Naive thymus-derived CD4-positive, alpha-beta T cell (primary cell): ENCODE results near the gene SIGLEC9. TPM values are rescaled to one million over a fixed set of nuclear protein-coding genes. Genes with fewer than 3 reads are reported as not detected.

Experiments used
- ATAC-seq: fragments of 150-1000 bp; cut with Tn5 transposase; 2 replicates; pipeline ENCODE4 v1.10.0; 2021; ENCODE audit warnings: mild to moderate bottlenecking, moderate library complexity
- CTCF ChIA-PET: fragments of 350-600 bp; sonication (Branson Sonifier 250); formaldehyde crosslinking; loops from one replicate; lab custom pipeline; 2021; ENCODE audit warnings: antibody characterized with exemption; lab: Charles Lee
- POLR2A ChIA-PET: fragments of 350-600 bp; sonication (Branson Sonifier 250); formaldehyde crosslinking; loops from one replicate; lab custom pipeline; 2021; ENCODE audit warnings: antibody characterized with exemption, inconsistent platforms; lab: Charles Lee
- DNase-seq, 9 donors: peaks; one replicate each; pipeline versions ENCODE4 v3.0.0 to v3.0.0-alpha.2; 2020 to 2022; ENCODE audit warnings: mixed read lengths in 1 of 9
- H3K27ac ChIP-seq: one replicate; pipeline ENCODE4 v1.7.0; 2013; ENCODE audit warnings: mild to moderate bottlenecking, low read depth, low read length, moderate library complexity
- H3K27me3 ChIP-seq, 2 donors: one replicate each; pipeline ENCODE4 v1.7.0; 2013; ENCODE audit warnings: low read length in 2 of 2, mild to moderate bottlenecking in 2 of 2, moderate library complexity in 2 of 2; ENCODE audit not compliant: control insufficient read depth in 2 of 2, insufficient read depth in 2 of 2
- H3K36me3 ChIP-seq, 3 experiments: 1 replicate in 2 of 3; 2 replicates in 1 of 3; pipeline ENCODE4 v1.7.0; 2013; ENCODE audit warnings: low read length in 3 of 3, mild to moderate bottlenecking in 3 of 3, moderate library complexity in 1 of 3; ENCODE audit not compliant: insufficient read depth in 3 of 3, control insufficient read depth in 2 of 3
- H3K4me1 ChIP-seq, 2 donors: one replicate each; pipeline ENCODE4 v1.7.0; 2013; ENCODE audit warnings: low read length in 2 of 2, mild to moderate bottlenecking in 2 of 2, moderate library complexity in 1 of 2; ENCODE audit not compliant: control insufficient read depth in 2 of 2, insufficient read depth in 2 of 2
- H3K4me3 ChIP-seq: 2 replicates; pipeline ENCODE4 v1.7.0; 2013; ENCODE audit warnings: mild to moderate bottlenecking, low read length
- H3K9me3 ChIP-seq, 3 experiments: 1 replicate in 2 of 3; 2 replicates in 1 of 3; pipeline ENCODE4 v1.7.0; 2013; ENCODE audit warnings: low read length in 3 of 3; ENCODE audit not compliant: control insufficient read depth in 2 of 3
- H3K27ac Mint-ChIP-seq, 9 donors: one replicate each; pipeline ENCODE4 v1.8.0; 2020 to 2022; ENCODE audit warnings: mixed read lengths in 9 of 9, mild to moderate bottlenecking in 8 of 9, moderate library complexity in 5 of 9, inconsistent platforms in 2 of 9
- H3K27me3 Mint-ChIP-seq, 5 donors: one replicate each; pipeline ENCODE4 v1.8.0; 2021 to 2022; ENCODE audit warnings: mixed read lengths in 5 of 5, mild to moderate bottlenecking in 1 of 5
- H3K36me3 Mint-ChIP-seq, 5 donors: one replicate each; pipeline ENCODE4 v1.8.0; 2020 to 2022; ENCODE audit warnings: mixed read lengths in 5 of 5, mild to moderate bottlenecking in 3 of 5, inconsistent platforms in 1 of 5
- H3K4me1 Mint-ChIP-seq, 7 donors: one replicate each; pipeline ENCODE4 v1.8.0; 2020 to 2022; ENCODE audit warnings: mixed read lengths in 7 of 7, mild to moderate bottlenecking in 3 of 7, inconsistent platforms in 1 of 7
- H3K4me3 Mint-ChIP-seq, 10 donors: one replicate each; pipeline ENCODE4 v1.8.0; 2020 to 2022; ENCODE audit warnings: mild to moderate bottlenecking in 10 of 10, mixed read lengths in 10 of 10, moderate library complexity in 6 of 10, inconsistent platforms in 2 of 10
- H3K9me3 Mint-ChIP-seq, 11 donors: one replicate each; pipeline ENCODE4 v1.8.0; 2020 to 2022; ENCODE audit warnings: mixed read lengths in 11 of 11, mild to moderate bottlenecking in 4 of 11, inconsistent platforms in 1 of 11, moderate library complexity in 1 of 11
- intact Hi-C, 2 donors: fragments of 100-400 bp; cut with micrococcal nuclease; formaldehyde crosslinking; loops; one replicate each; pipeline ENCODE4 v1.15.1; 2023
- polyA plus RNA-seq, 2 donors: library from polyadenylated mRNA; unstranded; fragments of 300-500 nt; fragmentation: Illumina TruSeq; gene quantifications; one replicate each; pipeline ENCODE4 v1.2.3, GENCODE V29; 2021
- total RNA-seq, 6 experiments: library from RNA in 5 of 6; stranded (reverse) in 5 of 6; gene quantifications; 1 replicate in 5 of 6; 2 replicates in 1 of 6; pipeline ENCODE4 v1.2.3 and lab custom pipeline; 2021 to 2026

Gene SIGLEC9
- 10 to 100 TPM in 1 of 5 experiments, 1 to 10 TPM in 3, under 1 TPM in 1; 0.34 to 26.8 (median 2.2) TPM for total RNA-seq
- under 1 TPM; 0.46 to 0.69 TPM for polyA plus RNA-seq
- 1.1 reads per million for total RNA-seq (lab: John Stamatoyannopoulos, UW)

GRCh38 chr19:51124729-51125128, at the start of gene SIGLEC9:
SIGLEC9 (plus strand) TSS chr19:51124906; CDS start chr19:51124975, 69 bp downstream.
- Mint-ChIP-seq H3K27me3 (peaks cover 0 to 3% (median 0%) of the 10 kb centered on the region in 5 donors), H3K4me1 (peaks cover 55 to 95% (median 84%) of the 10 kb centered on the region in 7 donors), H3K27ac (peak within 1 kb of the TSS; percentile 84 to 97 (median 90)), H3K36me3 (peaks cover 0 to 2% (median 0%) of the 10 kb centered on the region in 5 donors), H3K9me3 (peaks cover 0 to 5% (median 0%) of the 10 kb centered on the region in 11 donors), H3K4me3 (peak within 1 kb of the TSS; percentile 67 to 87 (median 78))
- Histone ChIP-seq H3K4me1 (peaks cover 47 to 91% of the 10 kb centered on the region in 2 donors), H3K27me3 (no peaks in the 10 kb centered on the region), H3K27ac (peak within 1 kb of the TSS; percentile 66), H3K36me3 (no peaks in the 10 kb centered on the region), H3K4me3 (peak within 1 kb of the TSS; percentile 60), H3K9me3 (no peaks in the 10 kb centered on the region)
- ChIA-PET CTCF (no interaction called here), POLR2A (interaction anchor here (0.6 to 1.9 kb wide), 2 partner anchors 9 to 186 kb away, joined by 3 to 10 read pairs; no protein-coding TSS in a partner anchor)
- DNase-seq: no peak
- ATAC-seq: peak; percentile 37
- intact Hi-C loops: no loop called here

DNA sequence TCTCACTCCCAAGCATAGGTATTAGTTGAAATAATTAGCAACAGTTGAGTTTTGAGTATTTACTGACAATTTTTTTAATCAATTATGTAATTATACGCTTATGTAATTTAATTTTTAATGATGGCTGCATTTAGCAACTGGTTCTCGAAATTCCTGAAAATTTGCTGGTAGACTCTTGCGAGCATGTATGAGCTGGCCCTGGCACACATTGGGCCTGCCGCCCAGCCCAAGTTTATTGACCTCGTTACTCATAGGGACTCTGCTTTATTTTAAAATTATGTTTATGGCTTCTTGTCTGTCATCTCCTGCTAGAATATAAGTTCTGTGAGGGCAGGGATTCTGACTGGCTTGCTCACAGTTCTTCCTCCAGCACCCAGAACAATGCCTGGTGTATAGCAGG, 48.7 kb upstream of the SIGLEC9 start:
- H3K27me3 Mint-ChIP-seq: peaks cover 4 to 19% (median 13%) of the 10 kb centered on the region in 5 donors
- ATAC-seq: no peak
- no peak overlapping the region for H3K27ac Mint-ChIP-seq
- peaks cover 0 to 17% (median 7%) of the 10 kb centered on the region in 11 donors for H3K9me3 Mint-ChIP-seq
- peaks cover 0 to 5% (median 4%) of the 10 kb centered on the region in 5 donors for H3K36me3 Mint-ChIP-seq
- intact Hi-C loops: no loop called here
- no peak overlapping the region for H3K4me3 Mint-ChIP-seq
- Histone ChIP-seq H3K36me3 (no peaks in the 10 kb centered on the region), H3K9me3 (no peaks in the 10 kb centered on the region), H3K27ac (no peak overlapping the region), H3K27me3 (no peaks in the 10 kb centered on the region), H3K4me3 (no peak overlapping the region), H3K4me1 (no peaks in the 10 kb centered on the region)
- ChIA-PET CTCF (no interaction called here), POLR2A (interaction anchor here (0.6 kb wide), 2 partner anchors 18 to 56 kb away, joined by 3 read pairs; no protein-coding TSS in a partner anchor)
- no peak for DNase-seq
- H3K4me1 Mint-ChIP-seq: no peaks in the 10 kb centered on the region

GRCh38 chr19:51076631-51077213, 48.0 kb upstream of the SIGLEC9 start:
- Histone ChIP-seq H3K27me3 (no peaks in the 10 kb centered on the region), H3K4me1 (no peaks in the 10 kb centered on the region), H3K36me3 (no peaks in the 10 kb centered on the region), H3K4me3 (no peak overlapping the region), H3K27ac (no peak overlapping the region), H3K9me3 (no peaks in the 10 kb centered on the region)
- DNase-seq: no peak
- ChIA-PET POLR2A (interaction anchor here (0.6 kb wide), 1 partner anchor 19 kb away, joined by 3 read pairs; no protein-coding TSS in a partner anchor), CTCF (no interaction called here)
- H3K4me1 Mint-ChIP-seq: no peaks in the 10 kb centered on the region
- H3K36me3 Mint-ChIP-seq: peaks cover 0 to 5% (median 4%) of the 10 kb centered on the region in 5 donors
- intact Hi-C loops: no loop called here
- peaks cover 0 to 17% (median 7%) of the 10 kb centered on the region in 11 donors for H3K9me3 Mint-ChIP-seq
- no peak for ATAC-seq
- H3K4me3 Mint-ChIP-seq: no peak overlapping the region
- peaks cover 4 to 19% (median 13%) of the 10 kb centered on the region in 5 donors for H3K27me3 Mint-ChIP-seq
- peak overlapping the region in 1 of 9 donors; percentile 36 for H3K27ac Mint-ChIP-seq

- DNase-seq (no peak), ATAC-seq (no peak)
- H3K9me3 Mint-ChIP-seq: peaks cover 0 to 13% (median 7%) of the 10 kb centered on the region in 11 donors
- no peaks in the 10 kb centered on the region for H3K4me1 ChIP-seq
- H3K27ac Mint-ChIP-seq: no peak overlapping the region
- CTCF ChIA-PET: no interaction called here
- intact Hi-C loops: no loop called here
- H3K27me3 Mint-ChIP-seq: peaks cover 4 to 22% (median 18%) of the 10 kb centered on the region in 5 donors
- H3K4me3 Mint-ChIP-seq: no peak overlapping the region
- H3K36me3 ChIP-seq: no peaks in the 10 kb centered on the region
- no peaks in the 10 kb centered on the region for H3K9me3 ChIP-seq
- no peak overlapping the region for H3K27ac ChIP-seq
- peaks cover 0 to 3% (median 0%) of the 10 kb centered on the region in 7 donors for H3K4me1 Mint-ChIP-seq
- POLR2A ChIA-PET: no interaction called here
- no peaks in the 10 kb centered on the region for H3K27me3 ChIP-seq
- no peak overlapping the region for H3K4me3 ChIP-seq
- peaks cover 0 to 5% (median 4%) of the 10 kb centered on the region in 5 donors for H3K36me3 Mint-ChIP-seq
Observed at GRCh38 chr19:51078104-51078503, 46.6 kb upstream of the SIGLEC9 start.

DNA sequence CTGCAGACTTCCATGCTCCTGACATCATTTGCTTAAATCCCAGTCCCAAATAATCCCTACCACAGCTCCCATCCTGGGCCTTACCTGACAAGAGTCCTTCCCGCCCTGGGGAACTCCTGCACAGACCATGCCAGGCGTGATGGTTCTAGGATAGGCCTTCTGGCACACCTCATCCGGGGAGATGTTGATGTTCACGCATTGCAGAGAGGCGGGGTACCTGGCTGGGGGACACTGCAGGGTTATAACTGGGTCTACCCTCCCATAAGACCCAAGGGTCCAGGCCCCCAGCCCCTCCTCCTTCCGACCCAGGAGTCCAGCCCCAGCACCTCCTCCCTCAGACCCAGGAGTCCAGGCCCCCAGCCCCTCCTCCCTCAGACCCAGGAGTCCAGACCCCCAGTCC, 46.0 kb upstream of the SIGLEC9 start:
- no peaks in the 10 kb centered on the region for H3K36me3 ChIP-seq
- no peak overlapping the region for H3K4me3 ChIP-seq
- no peak overlapping the region for H3K27ac ChIP-seq
- Mint-ChIP-seq H3K36me3 (peaks cover 0 to 8% (median 5%) of the 10 kb centered on the region in 5 donors), H3K27ac (peak overlapping the region in 1 of 9 donors; percentile 57), H3K4me1 (peaks cover 0 to 7% (median 0%) of the 10 kb centered on the region in 7 donors), H3K27me3 (peaks cover 4 to 27% (median 20%) of the 10 kb centered on the region in 5 donors), H3K4me3 (no peak overlapping the region), H3K9me3 (peaks cover 0 to 7% (median 3%) of the 10 kb centered on the region in 11 donors)
- H3K9me3 ChIP-seq: no peaks in the 10 kb centered on the region
- intact Hi-C loops: no loop called here
- ChIA-PET POLR2A (no interaction called here), CTCF (no interaction called here)
- H3K4me1 ChIP-seq: no peaks in the 10 kb centered on the region
- ATAC-seq (no peak), DNase-seq (no peak)
- H3K27me3 ChIP-seq: no peaks in the 10 kb centered on the region

- peaks cover 0 to 24% (median 12%) of the 10 kb centered on the region in 5 donors for H3K27me3 Mint-ChIP-seq
- peaks cover 0 to 14% (median 0%) of the 10 kb centered on the region in 7 donors for H3K4me1 Mint-ChIP-seq
- H3K36me3 ChIP-seq: no peaks in the 10 kb centered on the region
- H3K27ac ChIP-seq: no peak overlapping the region
- ATAC-seq (no peak), DNase-seq (no peak)
- no peaks in the 10 kb centered on the region for H3K9me3 ChIP-seq
- no peak overlapping the region for H3K27ac Mint-ChIP-seq
- CTCF ChIA-PET: no interaction called here
- H3K4me3 ChIP-seq: no peak overlapping the region
- peaks cover 0 to 2% (median 0%) of the 10 kb centered on the region in 11 donors for H3K9me3 Mint-ChIP-seq
- intact Hi-C loops: no loop called here
- no peaks in the 10 kb centered on the region for H3K27me3 ChIP-seq
- H3K36me3 Mint-ChIP-seq: peaks cover 0 to 8% (median 0%) of the 10 kb centered on the region in 5 donors
- no peaks in the 10 kb centered on the region for H3K4me1 ChIP-seq
- POLR2A ChIA-PET: no interaction called here
- H3K4me3 Mint-ChIP-seq: no peak overlapping the region
Observed at GRCh38 chr19:51079481-51080110, 45.1 kb upstream of the SIGLEC9 start.
